CMK (cell line): ENCODE measurements around the gene GNB2.

Experiments used
- DNase-seq: peaks from one replicate; pipeline ENCODE4 v3.0.0-alpha.2; 2010; ENCODE audit warnings: low read depth

The GNB2 gene

GRCh38 chr7:100673302-100673941, at the start of gene GNB2:
Gene GNB2, plus strand, starts transcription at chr7:100673740. Its CDS starts 2,526 bp downstream, at chr7:100676266.
- peak; percentile 99 for DNase-seq

GRCh38 chr7:100623951-100624824, 49.4 kb upstream of the GNB2 start:
- no peak for DNase-seq

GRCh38 chr7:100626055-100626454, 47.5 kb upstream of the GNB2 start:
- no peak for DNase-seq

- peak; percentile 72 for DNase-seq
Observed at GRCh38 chr7:100626530-100627237, 46.9 kb upstream of the GNB2 start.

GRCh38 chr7:100627238-100627549, 46.3 kb upstream of the GNB2 start:
- DNase-seq: no peak

- DNase-seq: no peak
Observed at GRCh38 chr7:100629117-100629716, 44.3 kb upstream of the GNB2 start.

GRCh38 chr7:100630066-100630465, 43.5 kb upstream of the GNB2 start:
- no peak for DNase-seq

- DNase-seq: no peak
Observed at GRCh38 chr7:100632951-100633717, 40.4 kb upstream of the GNB2 start.

GRCh38 chr7:100639995-100640516, 33.5 kb upstream of the GNB2 start:
- DNase-seq: no peak

GRCh38 chr7:100640517-100641440, 32.8 kb upstream of the GNB2 start:
- peak; percentile 88 for DNase-seq

GRCh38 chr7:100641463-100641859, 32.1 kb upstream of the GNB2 start, which contains the start of gene TFR2:
Gene TFR2, minus strand, starts transcription at chr7:100641552. Its CDS starts 43 bp downstream, at chr7:100641509.
- peak; percentile 95 for DNase-seq

GRCh38 chr7:100641860-100642533, 31.5 kb upstream of the GNB2 start:
- no peak for DNase-seq

GRCh38 chr7:100642534-100642907, 31.0 kb upstream of the GNB2 start:
- peak; percentile 88 for DNase-seq

GRCh38 chr7:100649826-100650565, 23.5 kb upstream of the GNB2 start:
- no peak for DNase-seq

GRCh38 chr7:100654908-100655831, 18.4 kb upstream of the GNB2 start:
- DNase-seq: no peak

- no peak for DNase-seq
Observed at GRCh38 chr7:100655908-100656674, 17.4 kb upstream of the GNB2 start, which contains the start of gene ACTL6B. Gene ACTL6B, minus strand, starts transcription at chr7:100656448. Its CDS starts 94 bp downstream, at chr7:100656354.
